ENCODE data around the gene NR0B2. TPM values are rescaled to one million over a fixed set of nuclear protein-coding genes. Genes with fewer than 3 reads are reported as not detected.

NR0B2 gene
- total and polyA plus RNA-seq, 2 of the 13 experiments (the other 11 are each of a cell fraction or from before 2014, with no cell fraction given), result 72.5 to 133 TPM

GRCh38 chr1:26938004-26938658 is 24.4 kb upstream of the NR0B2 start (continued):
- peak; percentile 70; the same call in 1 of the 2 replicates for TF ChIP-seq FOXK1 (CRISPR knock-in tag; IDR thresholded peaks at IDR 0.05; ENCODE audit: borderline replicate concordance, low read depth)
- TF ChIP-seq ZNF121 (CRISPR knock-in tag; IDR thresholded peaks at IDR 0.05), result peak; percentile 62; the same call in 1 of the 2 replicates
- peak; percentile 65; the same call in 1 of the 2 replicates for TF ChIP-seq GATAD1 (CRISPR knock-in tag; IDR thresholded peaks at IDR 0.05)
- TF ChIP-seq ATF1 (CRISPR knock-in tag; IDR thresholded peaks at IDR 0.05), result peak; percentile 37
- TF ChIP-seq ATM (IDR thresholded peaks at IDR 0.05; ENCODE audit: borderline replicate concordance), result no peak
- no peak for TF ChIP-seq PCBP2 (optimal IDR thresholded peaks at IDR 0.05; ENCODE audit: low read depth, low read length, poor library complexity, severe bottlenecking)
- peak; percentile 88 for TF ChIP-seq HOMEZ (CRISPR knock-in tag; IDR thresholded peaks at IDR 0.05; ENCODE audit: low read depth)
- TF ChIP-seq CREB3 (CRISPR knock-in tag; IDR thresholded peaks at IDR 0.05), result no peak
- no peak for TF ChIP-seq SRSF1 (optimal IDR thresholded peaks at IDR 0.05; ENCODE audit: low read depth, low read length)
- peak; percentile 84; the same call in 1 of the 2 replicates for TF ChIP-seq ZBTB7A (CRISPR knock-in tag; IDR thresholded peaks at IDR 0.05)
- no peak for TF ChIP-seq ZNF382 (CRISPR knock-in tag; IDR thresholded peaks at IDR 0.05; ENCODE audit: borderline replicate concordance)
- no peak for TF ChIP-seq PBX2 (CRISPR knock-in tag; IDR thresholded peaks at IDR 0.05)
- TF ChIP-seq KDM5A (IDR thresholded peaks at IDR 0.05; ENCODE audit: borderline replicate concordance, low read length), result no peak
- no peak for TF ChIP-seq TFE3 (CRISPR knock-in tag; IDR thresholded peaks at IDR 0.05)
- no peak for TF ChIP-seq FOXM1 (CRISPR knock-in tag; IDR thresholded peaks at IDR 0.05)
- TF ChIP-seq PRDM15 (CRISPR knock-in tag; IDR thresholded peaks at IDR 0.05), result no peak
- no peak for TF ChIP-seq TEAD2 (CRISPR knock-in tag; IDR thresholded peaks at IDR 0.05)
- no peak for TF ChIP-seq PTBP1 (IDR thresholded peaks at IDR 0.05; ENCODE audit: low read depth, low read length, poor library complexity, severe bottlenecking)
- TF ChIP-seq GFI1 (CRISPR knock-in tag; IDR thresholded peaks at IDR 0.05; ENCODE audit: borderline replicate concordance), result peak; percentile 98
- TF ChIP-seq ZSCAN21 (CRISPR knock-in tag; IDR thresholded peaks at IDR 0.05; ENCODE audit: borderline replicate concordance), result no peak

Data from HepG2 (cell line).